NCI-H187 treated with DMSO at 0.1 percent for 48 hours (cell line): ENCODE results near the gene SH3TC2.
"Not testable (repeated sequence)": the region's sequence is repeated elsewhere in the genome, so short reads cannot be mapped to it uniquely, and the experiment has no call there.

Experiments
- DNase-seq: peaks from one replicate; lab custom pipeline; 2025; lab: John Stamatoyannopoulos, UW

Gene SH3TC2

DNA sequence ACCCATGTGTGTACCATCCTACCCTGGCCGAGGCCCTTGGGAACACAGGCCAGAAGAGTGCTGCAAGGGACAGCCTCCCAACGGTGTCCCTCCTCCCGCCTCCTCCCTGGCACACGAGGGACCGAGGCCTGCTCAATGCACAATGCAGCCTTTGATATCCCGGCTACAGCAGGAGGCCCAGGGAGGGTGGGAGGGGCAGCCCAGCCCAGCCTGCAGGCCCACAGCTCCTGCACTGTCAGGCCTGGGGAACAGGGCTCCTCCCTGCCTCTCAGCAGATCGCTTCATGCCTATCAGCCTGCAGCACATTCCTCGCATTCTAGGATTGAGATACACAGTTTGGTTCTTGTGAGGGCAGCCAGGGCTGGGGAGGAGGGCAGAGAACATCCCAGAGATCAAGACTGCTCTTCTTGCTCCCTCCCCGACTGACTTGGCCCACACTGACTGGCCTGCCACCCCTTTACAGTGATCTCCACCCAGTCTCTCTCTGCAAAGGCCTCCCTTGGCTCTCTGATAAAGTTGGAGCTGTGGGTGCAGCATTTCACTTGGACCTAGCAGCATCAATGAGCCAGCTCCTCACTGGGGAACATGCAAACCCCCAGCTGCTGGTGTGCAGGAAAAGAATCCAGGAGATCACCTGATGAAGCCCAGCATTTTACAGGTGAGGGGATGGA lies at the start of gene SH3TC2:
TSS of gene SH3TC2 (minus strand) at position 46 of the 671 bp plus-strand sequence. CDS start at position 6, 40 bp downstream.
- no peak for DNase-seq

DNA sequence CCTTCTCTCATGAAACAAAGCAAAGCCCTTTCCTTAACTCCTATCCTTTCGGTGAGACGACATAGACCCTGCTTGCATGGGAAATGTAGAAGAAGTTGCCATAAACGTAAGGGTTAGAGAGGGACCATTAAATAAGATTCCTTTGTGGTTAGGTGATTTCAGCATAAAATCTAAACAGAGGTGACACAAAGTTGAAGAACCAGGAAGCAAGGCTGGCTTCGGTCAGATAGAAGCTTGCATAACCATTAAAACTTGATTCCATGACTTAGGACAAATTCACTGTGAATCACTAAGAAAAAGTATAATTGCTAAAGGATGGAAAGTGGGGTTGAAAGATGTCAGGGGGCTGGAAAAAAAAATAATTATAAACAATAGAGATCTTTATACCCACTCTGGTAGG lies 47.5 kb upstream of the SH3TC2 start:
- DNase-seq, result no peak

DNA sequence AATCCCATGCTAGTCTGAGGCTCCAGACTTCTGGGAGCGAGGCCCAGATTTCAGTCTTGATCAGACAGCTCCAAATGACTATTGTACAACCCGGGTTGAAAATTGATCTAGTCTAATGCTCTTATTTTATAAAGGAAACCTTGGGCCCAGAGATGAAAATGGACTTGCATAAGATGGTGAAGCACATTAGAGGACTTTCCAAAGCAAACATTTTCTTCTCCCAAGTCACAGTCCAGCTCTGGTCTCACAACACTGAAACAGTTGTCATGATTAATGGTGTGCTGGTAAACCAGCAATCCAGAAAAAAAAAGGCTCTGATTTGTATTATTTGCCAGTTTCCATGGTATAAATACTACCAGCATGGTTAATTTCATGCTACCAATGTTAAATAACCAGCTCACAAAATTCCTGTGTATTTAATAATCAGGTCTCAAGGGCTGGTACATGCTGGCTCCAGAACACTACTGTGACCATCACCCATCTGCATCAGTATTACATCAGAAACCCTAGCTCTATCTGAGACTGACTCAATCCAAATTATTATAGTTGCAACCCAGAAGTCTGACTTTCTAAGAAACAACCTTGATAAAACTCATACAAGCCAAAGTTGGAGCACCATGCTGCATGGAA lies 45.9 kb upstream of the SH3TC2 start:
- DNase-seq, result no peak

GRCh38 chr5:149100331-149100730 lies 37.5 kb upstream of the SH3TC2 start:
- DNase-seq, result no peak

DNA sequence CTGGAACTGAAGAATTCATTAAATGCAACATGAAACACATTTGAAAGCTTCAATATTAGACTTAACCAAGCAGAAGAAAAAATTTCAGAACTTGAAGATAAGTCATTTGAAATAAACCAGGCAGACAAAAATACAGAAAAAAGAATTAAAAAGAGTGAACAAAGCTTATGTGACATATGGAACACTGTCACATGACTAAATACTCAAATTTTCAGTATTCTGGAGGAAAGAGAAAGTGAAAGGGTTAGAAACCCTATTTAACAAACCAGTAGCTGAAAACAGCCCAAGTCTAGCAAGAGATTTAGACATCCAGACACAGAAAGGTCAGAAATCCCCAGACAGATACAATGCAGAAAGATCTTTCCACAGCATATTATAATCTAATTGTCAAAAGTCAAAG lies 37.1 kb upstream of the SH3TC2 start:
- DNase-seq, result no peak

DNA sequence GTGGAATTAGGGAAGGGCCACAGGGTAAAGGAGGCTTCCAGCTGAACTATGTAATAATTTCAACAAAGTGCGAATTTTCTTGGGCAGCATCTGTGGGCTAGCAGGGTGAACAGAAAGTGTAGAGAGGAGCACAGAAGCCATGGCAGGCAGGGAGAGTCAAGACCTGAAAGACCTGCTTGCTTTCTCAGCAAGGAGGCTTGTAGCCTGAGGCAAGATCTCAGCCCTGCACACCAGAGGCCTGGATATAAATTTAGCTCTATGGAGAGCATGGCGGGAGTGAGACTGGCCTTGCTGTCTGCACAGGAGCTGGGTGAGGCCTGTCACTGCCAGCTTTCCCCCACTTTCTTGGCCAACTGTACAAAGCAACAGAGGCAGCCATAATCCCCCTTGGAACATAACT lies 32.1 kb upstream of the SH3TC2 start:
- DNase-seq, result no peak

- no peak for DNase-seq
Measured at GRCh38 chr5:149093625-149094024, 30.8 kb upstream of the SH3TC2 start.

GRCh38 chr5:149089796-149090195 lies 26.9 kb upstream of the SH3TC2 start:
- DNase-seq, result no peak

- DNase-seq, result no peak
Measured at GRCh38 chr5:149088686-149089085, 25.8 kb upstream of the SH3TC2 start.

- no peak for DNase-seq
Measured at GRCh38 chr5:149083846-149084245, 21.0 kb upstream of the SH3TC2 start.

DNA sequence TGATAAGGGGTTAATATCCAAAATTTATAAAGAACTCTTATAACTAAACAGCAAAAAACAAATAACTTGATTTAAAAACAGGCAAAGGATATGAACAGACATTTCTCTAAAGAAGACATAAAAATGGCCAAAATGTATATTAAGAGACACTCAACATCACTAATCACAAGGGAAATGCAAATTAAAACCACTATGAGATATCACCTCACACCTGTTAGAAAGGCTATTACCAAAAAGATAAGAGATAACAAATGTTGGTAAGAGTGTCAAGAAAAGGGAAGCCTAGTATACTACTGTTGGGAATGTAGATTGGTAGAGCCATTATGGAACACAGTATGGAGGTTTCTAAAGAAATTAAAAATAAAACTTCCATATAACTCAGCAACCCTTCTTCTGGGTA lies 19.4 kb upstream of the SH3TC2 start:
- no peak for DNase-seq

DNA sequence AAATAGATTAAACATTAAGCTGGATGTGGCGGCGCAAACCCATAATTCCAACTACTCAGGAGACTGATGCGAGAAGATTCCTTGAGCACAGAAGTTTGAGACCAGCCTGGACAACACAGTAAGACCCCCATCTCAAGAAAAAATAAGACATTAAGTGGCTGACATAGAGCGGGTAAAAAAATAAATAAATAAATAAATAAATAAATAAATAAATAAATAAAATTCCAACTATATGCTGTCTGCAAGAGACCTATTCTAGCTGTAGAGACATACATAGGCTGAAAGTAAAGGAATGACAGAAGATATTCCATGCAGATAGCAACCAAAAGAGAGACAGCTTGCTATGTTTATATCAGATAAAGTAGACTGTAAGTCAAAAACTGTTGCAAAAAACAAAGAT lies 17.4 kb upstream of the SH3TC2 start:
- no peak for DNase-seq

DNA sequence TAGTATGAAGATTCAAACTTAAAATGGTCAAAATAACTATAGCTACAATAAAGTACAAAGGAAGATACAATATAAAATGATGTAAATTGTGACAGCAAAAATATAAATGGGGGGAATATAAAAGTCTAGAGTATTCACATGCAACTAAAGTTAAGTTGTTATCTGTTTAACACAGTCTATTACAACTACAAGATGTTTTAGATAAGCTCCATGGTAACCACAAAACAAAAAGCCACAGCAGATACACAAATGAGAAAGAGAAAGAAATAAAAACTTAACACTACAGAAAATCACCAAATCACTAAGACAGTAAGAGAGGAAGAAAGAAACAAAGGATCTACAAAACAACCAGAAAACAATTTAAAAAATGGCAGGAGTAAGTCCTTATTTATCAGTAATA lies 17.0 kb upstream of the SH3TC2 start:
- no peak for DNase-seq

GRCh38 chr5:149074071-149074470 lies 11.2 kb upstream of the SH3TC2 start:
- not testable (repeated sequence) for DNase-seq

- DNase-seq, result no peak
Measured at GRCh38 chr5:149073213-149073612, 10.4 kb upstream of the SH3TC2 start.

DNA sequence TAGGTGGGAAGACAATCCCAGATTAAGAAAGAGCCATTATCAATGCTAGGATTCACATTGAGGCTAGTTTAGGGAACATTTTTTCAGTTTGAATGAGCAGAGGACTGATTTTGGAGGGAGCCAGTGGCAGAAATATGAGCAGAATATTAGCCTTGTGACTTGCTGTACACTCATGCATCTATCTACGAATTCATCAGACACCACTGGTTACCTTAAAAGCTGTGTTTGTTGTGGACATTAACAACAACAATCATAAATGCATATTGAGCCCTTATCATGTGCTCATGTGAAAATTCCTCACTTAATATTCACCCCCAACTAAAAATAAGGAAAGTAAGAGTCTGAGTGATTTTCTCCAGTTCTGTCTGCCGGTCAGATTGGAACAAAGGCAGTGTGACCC lies 9.9 kb upstream of the SH3TC2 start:
- DNase-seq, result no peak

DNA sequence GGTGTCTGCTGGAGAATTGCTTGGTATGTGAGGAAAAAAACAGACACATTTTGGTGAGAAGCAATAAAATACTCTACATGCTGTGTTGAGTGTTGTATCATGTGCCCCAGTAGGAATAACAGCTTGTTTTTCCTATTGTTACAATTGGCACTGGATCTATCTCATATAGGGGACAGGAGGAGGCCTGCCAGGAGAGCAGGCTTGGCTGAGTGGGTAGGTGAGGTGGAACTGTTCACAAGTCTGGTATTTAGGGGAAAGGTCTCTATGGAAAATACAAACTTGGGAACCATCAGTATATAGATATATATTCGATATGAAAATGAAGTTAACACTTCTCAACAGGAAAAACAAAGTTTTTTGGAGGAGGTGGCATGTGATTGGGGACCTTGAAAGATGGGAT lies 9.5 kb upstream of the SH3TC2 start:
- no peak for DNase-seq

GRCh38 chr5:149071756-149072155 lies 8.9 kb upstream of the SH3TC2 start:
- DNase-seq, result no peak

DNA sequence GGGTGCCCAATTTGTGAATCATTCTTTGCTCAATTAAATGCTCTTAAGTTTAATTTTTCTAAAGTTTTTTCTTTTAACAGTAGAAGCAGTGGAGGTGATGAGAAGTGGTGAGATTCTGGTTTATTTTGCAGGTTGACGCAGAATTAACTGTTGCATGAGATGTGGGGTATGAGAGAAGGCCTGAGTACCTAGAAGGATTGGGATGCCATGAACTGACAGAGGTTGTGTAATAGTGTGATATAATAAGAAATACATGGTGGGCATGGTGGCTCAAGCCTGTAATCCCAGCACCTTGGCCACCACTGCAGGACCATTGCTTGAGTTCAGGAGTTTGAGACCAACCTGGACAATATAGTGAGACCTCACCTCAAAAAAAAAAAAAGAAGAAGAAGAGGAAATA lies 8.4 kb upstream of the SH3TC2 start:
- DNase-seq, result no peak

- no peak for DNase-seq
Measured at GRCh38 chr5:149069711-149070110, 6.8 kb upstream of the SH3TC2 start.

DNA sequence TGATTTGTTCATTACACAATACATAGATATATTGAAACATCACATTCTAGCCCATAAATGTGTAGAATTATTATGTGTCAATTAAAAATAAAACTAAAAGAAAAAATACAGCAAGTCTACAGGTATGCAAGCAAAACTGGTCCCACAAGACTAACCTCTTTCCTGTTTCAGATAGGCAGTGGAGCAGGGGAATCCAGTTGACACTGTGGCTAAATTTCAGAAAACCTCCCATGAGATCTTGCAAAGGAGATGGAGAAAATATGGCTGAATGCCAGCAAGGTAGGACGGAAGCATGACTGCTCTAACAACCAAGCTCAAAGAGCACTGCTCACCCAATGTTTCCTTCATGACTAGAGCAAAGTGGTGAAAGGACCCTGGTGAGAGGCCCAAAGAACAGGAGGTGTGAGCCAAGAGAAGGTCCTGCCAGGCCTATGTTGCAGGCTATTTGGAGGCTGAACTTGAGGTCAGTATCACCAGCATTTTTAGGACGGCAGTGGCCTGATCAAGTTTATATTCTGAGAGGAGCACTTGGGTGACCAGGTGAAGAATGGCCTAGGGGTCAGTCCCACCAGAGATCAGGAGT lies 1.1 kb upstream of the SH3TC2 start:
- no peak for DNase-seq

- no peak for DNase-seq
Measured at GRCh38 chr5:149062371-149063016, 368 bp downstream of the SH3TC2 start.

GRCh38 chr5:149061341-149061740 lies 1.5 kb downstream of the SH3TC2 start:
- DNase-seq, result no peak
